HFFc6 (cell line): ENCODE measurements around the gene ALDH3B2. TPM values are rescaled to one million over a fixed set of nuclear protein-coding genes. Genes with fewer than 3 reads are reported as not detected.

Source experiments
- DNase-seq: peaks from one replicate; pipeline ENCODE4 v3.0.0-alpha.2; 2018
- H3K27ac Mint-ChIP-seq: 2 replicates; pipeline ENCODE4 v1.8.0; 2020; ENCODE audit warnings: mild to moderate bottlenecking, mixed read lengths
- H3K27me3 Mint-ChIP-seq: 2 replicates; pipeline ENCODE4 v1.8.0; 2021; ENCODE audit warnings: mild to moderate bottlenecking, moderate library complexity, mixed read lengths; ENCODE audit not compliant: insufficient read depth
- H3K36me3 Mint-ChIP-seq: 2 replicates; pipeline ENCODE4 v1.8.0; 2021; ENCODE audit warnings: low read depth, mixed read lengths
- H3K4me1 Mint-ChIP-seq: 2 replicates; pipeline ENCODE4 v1.8.0; 2020; ENCODE audit warnings: low read depth, mixed read lengths
- H3K4me3 Mint-ChIP-seq: 2 replicates; pipeline ENCODE4 v1.8.0; 2020; ENCODE audit warnings: mild to moderate bottlenecking, moderate library complexity, mixed read lengths
- H3K9me3 Mint-ChIP-seq: 2 replicates; pipeline ENCODE4 v1.8.0; 2020; ENCODE audit warnings: mild to moderate bottlenecking, mixed read lengths
- total RNA-seq, 6 experiments: library from RNA; stranded (reverse); fragmentation: NEBNext Ultra II Directional; extraction: Animal tissue kit (Norgen Biotek cat#: 25700); gene quantifications; 2 replicates in 1 of 6; 3 replicates in 5 of 6; pipeline ENCODE4 v1.2.3, GENCODE V29; 2021
- TF ChIP-seq, protein P1 (sequence below): fragments of 200-600 bp; sonication (generic); IDR thresholded peaks from 2 replicates; pipeline ENCODE4 v1.5.0; 2021; ENCODE audit warnings: antibody characterized with exemption, mild to moderate bottlenecking

Gene ALDH3B2
- total RNA-seq, 6 experiments from 2014 or later: not detected

DNA sequence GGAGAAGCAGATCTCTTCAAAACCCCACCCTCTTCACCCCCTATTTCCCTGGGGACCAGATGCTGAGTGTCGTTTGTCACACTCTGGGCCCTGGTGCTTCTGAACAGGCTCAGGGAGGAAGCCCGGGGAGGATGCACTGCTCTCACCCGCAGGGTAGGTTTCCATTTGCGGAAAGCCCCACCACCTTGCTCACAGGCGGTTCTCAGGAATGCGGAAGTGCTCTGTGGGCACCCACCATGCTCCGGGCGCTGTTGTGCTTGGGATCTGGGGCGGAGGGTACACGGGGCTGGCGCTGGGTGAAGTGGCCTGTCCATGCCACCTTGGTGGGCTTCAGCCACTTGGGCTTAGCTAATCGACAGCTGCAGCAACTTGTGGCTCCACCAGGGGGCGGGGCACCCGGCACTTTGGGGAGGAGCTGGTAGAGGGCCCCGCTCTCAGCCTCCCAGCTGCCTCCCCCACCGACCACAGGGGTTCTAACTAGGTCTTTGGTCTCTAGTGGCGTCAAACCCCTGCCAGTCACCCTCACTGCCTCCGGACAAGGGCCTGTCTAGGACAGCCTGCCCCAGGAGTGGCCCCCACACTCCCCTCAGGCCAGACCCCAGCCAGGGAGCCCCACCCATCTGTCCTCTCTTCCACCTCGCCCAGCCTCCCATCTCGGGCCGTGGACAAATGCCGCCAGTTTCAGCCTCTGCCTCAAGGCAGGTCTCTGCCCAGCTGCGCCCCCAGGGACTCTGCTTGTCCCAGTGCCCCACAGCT, 60.3 kb downstream of the ALDH3B2 start:
- peak; percentile 9 for DNase-seq
- TF ChIP-seq, protein P1, sequence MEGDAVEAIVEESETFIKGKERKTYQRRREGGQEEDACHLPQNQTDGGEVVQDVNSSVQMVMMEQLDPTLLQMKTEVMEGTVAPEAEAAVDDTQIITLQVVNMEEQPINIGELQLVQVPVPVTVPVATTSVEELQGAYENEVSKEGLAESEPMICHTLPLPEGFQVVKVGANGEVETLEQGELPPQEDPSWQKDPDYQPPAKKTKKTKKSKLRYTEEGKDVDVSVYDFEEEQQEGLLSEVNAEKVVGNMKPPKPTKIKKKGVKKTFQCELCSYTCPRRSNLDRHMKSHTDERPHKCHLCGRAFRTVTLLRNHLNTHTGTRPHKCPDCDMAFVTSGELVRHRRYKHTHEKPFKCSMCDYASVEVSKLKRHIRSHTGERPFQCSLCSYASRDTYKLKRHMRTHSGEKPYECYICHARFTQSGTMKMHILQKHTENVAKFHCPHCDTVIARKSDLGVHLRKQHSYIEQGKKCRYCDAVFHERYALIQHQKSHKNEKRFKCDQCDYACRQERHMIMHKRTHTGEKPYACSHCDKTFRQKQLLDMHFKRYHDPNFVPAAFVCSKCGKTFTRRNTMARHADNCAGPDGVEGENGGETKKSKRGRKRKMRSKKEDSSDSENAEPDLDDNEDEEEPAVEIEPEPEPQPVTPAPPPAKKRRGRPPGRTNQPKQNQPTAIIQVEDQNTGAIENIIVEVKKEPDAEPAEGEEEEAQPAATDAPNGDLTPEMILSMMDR: peak; percentile 84
- no peaks in the 10 kb centered on the region for H3K36me3 Mint-ChIP-seq
- no peak overlapping the region; the same call in 1 of the 2 replicates for H3K27ac Mint-ChIP-seq
- no peaks in the 10 kb centered on the region for H3K4me1 Mint-ChIP-seq
- H3K27me3 Mint-ChIP-seq: peaks cover 15% of the 10 kb centered on the region
- no peak overlapping the region for H3K4me3 Mint-ChIP-seq
- H3K9me3 Mint-ChIP-seq: no peaks in the 10 kb centered on the region

DNA sequence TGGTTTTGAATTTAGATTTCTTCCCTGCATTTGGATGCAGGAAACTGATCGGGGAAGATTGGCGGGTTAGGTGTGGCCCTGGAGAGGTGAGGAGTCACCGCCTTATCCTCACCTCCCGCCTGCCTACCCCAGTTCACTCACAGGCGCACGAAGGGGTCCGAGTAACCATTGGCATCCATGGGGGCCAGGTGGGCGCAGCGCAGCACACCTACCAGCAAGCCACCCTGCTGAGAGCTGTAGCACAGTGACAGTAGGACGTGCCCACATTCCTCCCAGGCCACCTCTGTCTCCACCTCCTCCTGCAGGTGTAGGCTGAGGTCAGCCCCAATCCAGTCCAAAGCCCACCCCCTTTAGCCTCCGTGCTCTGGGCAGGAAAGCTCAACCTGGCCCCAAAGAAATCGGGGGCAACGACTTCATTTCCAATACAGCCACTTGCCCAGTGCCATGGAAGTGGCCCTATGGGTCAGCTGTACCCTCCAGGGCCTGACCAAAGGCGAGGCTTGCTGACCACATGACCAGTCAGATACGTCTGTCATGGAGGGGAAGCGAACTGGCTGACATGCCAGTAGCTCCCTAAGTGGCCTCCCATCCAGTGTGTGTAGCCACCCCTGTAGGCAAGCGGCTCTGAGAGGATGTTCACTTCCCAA, 61.0 kb downstream of the ALDH3B2 start:
- no peaks in the 10 kb centered on the region for H3K4me1 Mint-ChIP-seq
- no peaks in the 10 kb centered on the region for H3K36me3 Mint-ChIP-seq
- TF ChIP-seq, protein P1: no peak
- H3K4me3 Mint-ChIP-seq: no peak overlapping the region
- no peak for DNase-seq
- peaks cover 15% of the 10 kb centered on the region for H3K27me3 Mint-ChIP-seq
- H3K27ac Mint-ChIP-seq: no peak overlapping the region; the same call in 1 of the 2 replicates
- no peaks in the 10 kb centered on the region for H3K9me3 Mint-ChIP-seq

DNA sequence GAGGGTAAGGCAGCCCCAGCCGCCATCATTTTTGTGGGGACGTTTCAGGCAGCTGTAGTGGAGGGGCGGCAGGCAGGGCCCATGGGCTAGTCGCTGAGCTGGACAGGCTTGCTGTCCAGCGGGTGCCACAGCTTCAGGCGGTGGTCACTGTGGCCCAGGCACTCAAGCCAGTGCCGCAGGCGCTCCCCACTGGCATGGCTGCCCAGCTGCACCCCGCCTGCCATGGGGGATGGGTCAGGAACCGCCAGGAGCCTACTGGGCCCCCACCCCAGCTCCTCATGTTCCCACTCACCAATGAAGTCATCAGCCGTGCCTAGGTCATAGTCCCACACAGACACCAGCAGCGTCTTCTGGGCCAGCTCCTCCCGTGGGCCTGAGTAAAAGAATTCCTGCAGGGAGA, 61.7 kb downstream of the ALDH3B2 start:
- TF ChIP-seq, protein P1: no peak
- Mint-ChIP-seq H3K9me3 (no peaks in the 10 kb centered on the region), H3K36me3 (no peaks in the 10 kb centered on the region), H3K27me3 (peaks cover 13% of the 10 kb centered on the region), H3K27ac (no peak overlapping the region), H3K4me3 (no peak overlapping the region), H3K4me1 (no peaks in the 10 kb centered on the region)
- DNase-seq: no peak

Other genes with a start within 250 kb of the ALDH3B2 start
- 10 to 100 TPM; 51.5 to 58.4 (median 55.8) TPM for gene RPS6KB2, start 246.1 kb downstream of the ALDH3B2 start, total RNA-seq
- under 1 TPM in 3 of 6 experiments, not detected in 3; 0.35 to 0.50 (median 0.40) TPM for gene PTPRCAP, start 236.9 kb downstream of the ALDH3B2 start, total RNA-seq
- gene CORO1B, start 231.1 kb downstream of the ALDH3B2 start, total RNA-seq: 100 to 1,000 TPM in 5 of 6 experiments, 10 to 100 TPM in 1; 98.8 to 127 (median 108) TPM
- gene GPR152, start 221.9 kb downstream of the ALDH3B2 start, total RNA-seq: not detected
- gene CABP4, start 219.3 kb downstream of the ALDH3B2 start, total RNA-seq: not detected
- gene TMEM134, start 205.4 kb downstream of the ALDH3B2 start, total RNA-seq: 10 to 100 TPM; 28.5 to 43.7 (median 32.2) TPM
- 10 to 100 TPM; 53.0 to 59.4 (median 55.1) TPM for gene AIP, start 191.6 kb downstream of the ALDH3B2 start, total RNA-seq
- gene PITPNM1, start 169.3 kb downstream of the ALDH3B2 start, total RNA-seq: 10 to 100 TPM; 19.6 to 30.3 (median 23.5) TPM
- gene CDK2AP2, start 166.5 kb downstream of the ALDH3B2 start, total RNA-seq: 10 to 100 TPM; 29.3 to 36.0 (median 31.5) TPM
- gene CABP2, start 151.2 kb downstream of the ALDH3B2 start, total RNA-seq: not detected
- gene GSTP1, start 90.8 kb downstream of the ALDH3B2 start, total RNA-seq: 100 to 1,000 TPM; 497 to 569 (median 512) TPM
- gene NDUFV1, start 67.7 kb downstream of the ALDH3B2 start, total RNA-seq: 100 to 1,000 TPM; 130 to 150 (median 135) TPM
- gene NUDT8, start 44.7 kb downstream of the ALDH3B2 start, total RNA-seq: 1 to 10 TPM; 2.0 to 3.0 (median 2.6) TPM
- gene TBX10, start 34.9 kb downstream of the ALDH3B2 start, total RNA-seq: not detected
- not detected for gene ACY3, start 23.9 kb downstream of the ALDH3B2 start, total RNA-seq